HL-60 (cell line): ENCODE data around the gene GNAS.

Experiments
- CTCF ChIP-seq: IDR thresholded peaks from one replicate; pipeline ENCODE4 v1.5.1; 2011; ENCODE audit warnings: low read length, control low read depth, inconsistent platforms; ENCODE audit not compliant: insufficient read depth
- GABPA ChIP-seq: IDR thresholded peaks from 2 replicates; pipeline ENCODE4 v1.6.1; 2012; ENCODE audit warnings: low read depth
- POLR2AphosphoS5 ChIP-seq: IDR thresholded peaks from 2 replicates; pipeline ENCODE4 v1.6.1; 2012; ENCODE audit warnings: low read depth
- REST ChIP-seq: IDR thresholded peaks from 2 replicates; pipeline ENCODE4 v1.6.1; 2012; ENCODE audit warnings: low read depth; ENCODE audit not compliant: insufficient replicate concordance
- SPI1 ChIP-seq: IDR thresholded peaks from 2 replicates; pipeline ENCODE4 v1.6.1; 2012; ENCODE audit warnings: low read depth, mild to moderate bottlenecking, borderline replicate concordance

- no peak for TF ChIP-seq CTCF
- TF ChIP-seq POLR2AphosphoS5, result no peak
- no peak for TF ChIP-seq REST
- TF ChIP-seq GABPA, result no peak
- TF ChIP-seq SPI1, result no peak
These were observed 1.6 kb downstream of the GNAS start for GRCh38 chr20:58853976-58854637.
